ENCODE measurements around the gene FAM13A. TPM values are rescaled to one million over a fixed set of nuclear protein-coding genes. Genes with fewer than 3 reads are reported as not detected.

Gene FAM13A
- total and polyA plus RNA-seq, 9 of the 15 experiments (the other 6 are each of a cell fraction or from before 2014, with no cell fraction given): 11.3 to 23.3 (median 14.7) TPM

GRCh38 chr4:88910101-88910500 lies 146.9 kb downstream of the FAM13A start:
- H2AFZ ChIP-seq (ENCODE audit: low read depth, low read length): no peak overlapping the region
- H3K79me2 ChIP-seq (ENCODE audit: control insufficient read depth, insufficient read depth, low read length): no peaks in the 10 kb centered on the region
- H3K27ac ChIP-seq (ENCODE audit: extremely low read depth, low read depth, low read length): no peak overlapping the region
- DNase-seq (ENCODE audit: extremely low read depth in 1 of 4, low spot score in 3 of 4): no peak
- no peaks in the 10 kb centered on the region; a peak in 1 of 5 replicates for H3K4me1 ChIP-seq (replicated peaks in 1 of 2; ENCODE audit: control insufficient read depth in 2 of 2, insufficient read depth in 2 of 2, low read length in 2 of 2)
- POLR2A ChIA-PET: interaction anchor here (0.6 kb wide), 1 partner anchor 29 kb away, joined by 4 read pairs; no protein-coding TSS in a partner anchor
- no peak overlapping the region for H3K9ac ChIP-seq (ENCODE audit: insufficient read depth in 1 of 2, low read depth in 2 of 2, low read length in 2 of 2)
- no peaks in the 10 kb centered on the region for H3K27me3 ChIP-seq (ENCODE audit: control insufficient read depth in 2 of 2, insufficient read depth in 2 of 2, low read length in 2 of 2)
- no peak for FAIRE-seq
- no peak overlapping the region for H3K4me2 ChIP-seq (ENCODE audit: insufficient read depth, low read length)
- no peak for ATAC-seq
- WGBS (ENCODE audit: insufficient coverage, low coverage, missing lambda C conversion rate): 56% methylated on average over 2 of the region's 2 CpGs
- no TSS peak for BruUV-seq (replicated peaks)
- intact Hi-C loops (cut with micrococcal nuclease): no loop called here
- no peaks in the 10 kb centered on the region for H3K36me3 ChIP-seq (ENCODE audit: control insufficient read depth, insufficient read depth, low read length)
- no peaks in the 10 kb centered on the region for H3K9me1 ChIP-seq (ENCODE audit: control insufficient read depth, insufficient read depth, low read length)
- in situ Hi-C loops (cut with MboI): no loop called here
- H3K4me3 ChIP-seq: no peak overlapping the region
- TF ChIP-seq, protein P1, sequence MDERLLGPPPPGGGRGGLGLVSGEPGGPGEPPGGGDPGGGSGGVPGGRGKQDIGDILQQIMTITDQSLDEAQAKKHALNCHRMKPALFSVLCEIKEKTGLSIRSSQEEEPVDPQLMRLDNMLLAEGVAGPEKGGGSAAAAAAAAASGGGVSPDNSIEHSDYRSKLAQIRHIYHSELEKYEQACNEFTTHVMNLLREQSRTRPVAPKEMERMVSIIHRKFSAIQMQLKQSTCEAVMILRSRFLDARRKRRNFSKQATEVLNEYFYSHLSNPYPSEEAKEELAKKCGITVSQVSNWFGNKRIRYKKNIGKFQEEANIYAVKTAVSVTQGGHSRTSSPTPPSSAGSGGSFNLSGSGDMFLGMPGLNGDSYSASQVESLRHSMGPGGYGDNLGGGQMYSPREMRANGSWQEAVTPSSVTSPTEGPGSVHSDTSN (CRISPR knock-in tag; IDR thresholded peaks at IDR 0.05; ENCODE audit: low read depth): no peak
- TF ChIP-seq, protein P1 (tag; conservative IDR thresholded peaks at IDR 0.05; ENCODE audit: low read depth): no peak
- no peak for TF ChIP-seq TRIM28 (IDR thresholded peaks at IDR 0.05)
- TF ChIP-seq CC2D1A (IDR thresholded peaks at IDR 0.05): no peak
- TF ChIP-seq ZKSCAN3 (CRISPR knock-in tag; IDR thresholded peaks at IDR 0.05): no peak
- TF ChIP-seq, protein P2, sequence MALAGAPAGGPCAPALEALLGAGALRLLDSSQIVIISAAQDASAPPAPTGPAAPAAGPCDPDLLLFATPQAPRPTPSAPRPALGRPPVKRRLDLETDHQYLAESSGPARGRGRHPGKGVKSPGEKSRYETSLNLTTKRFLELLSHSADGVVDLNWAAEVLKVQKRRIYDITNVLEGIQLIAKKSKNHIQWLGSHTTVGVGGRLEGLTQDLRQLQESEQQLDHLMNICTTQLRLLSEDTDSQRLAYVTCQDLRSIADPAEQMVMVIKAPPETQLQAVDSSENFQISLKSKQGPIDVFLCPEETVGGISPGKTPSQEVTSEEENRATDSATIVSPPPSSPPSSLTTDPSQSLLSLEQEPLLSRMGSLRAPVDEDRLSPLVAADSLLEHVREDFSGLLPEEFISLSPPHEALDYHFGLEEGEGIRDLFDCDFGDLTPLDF (CRISPR knock-in tag; IDR thresholded peaks at IDR 0.05): no peak
- no peak for TF ChIP-seq KLF6 (CRISPR knock-in tag; IDR thresholded peaks at IDR 0.05; ENCODE audit: borderline replicate concordance)
- no peak for TF ChIP-seq ELF2 (CRISPR knock-in tag; IDR thresholded peaks at IDR 0.05)
- 0 out of 2 replicates have a peak, but pooled peaks have one; percentile 2 for TF ChIP-seq MAFF (IDR thresholded peaks at IDR 0.05; ENCODE audit: low read length)
- TF ChIP-seq MAFG (tag; conservative IDR thresholded peaks at IDR 0.05): 0 out of 2 replicates have a peak, but pooled peaks have one; percentile 25
- CTCF ChIA-PET (ENCODE audit: low intra/inter-chr PET ratio): no interaction called here
- H3K9me3 ChIP-seq (replicated peaks; ENCODE audit: control insufficient read depth, insufficient read depth, low read depth, low read length): no peaks in the 10 kb centered on the region
- H4K20me1 ChIP-seq (replicated peaks; ENCODE audit: control insufficient read depth, insufficient read depth, low read length): no peaks in the 10 kb centered on the region

Measured in K562 (cell line).